ENCODE measurements around the gene BACH2.

DNA sequence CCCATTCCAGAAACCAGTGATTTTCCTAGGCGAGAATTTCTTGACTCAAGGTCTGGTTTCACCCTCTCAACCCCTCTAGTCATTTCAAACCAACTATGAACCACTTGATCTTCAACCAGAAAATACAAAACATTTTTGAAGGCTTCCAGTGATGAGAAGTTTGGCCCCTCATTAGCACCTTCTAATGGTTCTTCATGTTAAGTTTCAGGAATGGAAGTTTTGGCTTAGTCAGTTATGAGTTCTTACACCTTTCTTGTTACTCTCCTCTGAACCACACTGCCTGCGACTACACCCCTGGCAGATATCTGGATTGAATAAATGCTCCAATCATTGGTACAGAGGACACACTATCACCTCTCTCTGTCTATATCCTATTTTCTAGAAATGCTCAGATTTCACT is 335.2 kb downstream of the BACH2 start:
- TF ChIP-seq, protein P1, sequence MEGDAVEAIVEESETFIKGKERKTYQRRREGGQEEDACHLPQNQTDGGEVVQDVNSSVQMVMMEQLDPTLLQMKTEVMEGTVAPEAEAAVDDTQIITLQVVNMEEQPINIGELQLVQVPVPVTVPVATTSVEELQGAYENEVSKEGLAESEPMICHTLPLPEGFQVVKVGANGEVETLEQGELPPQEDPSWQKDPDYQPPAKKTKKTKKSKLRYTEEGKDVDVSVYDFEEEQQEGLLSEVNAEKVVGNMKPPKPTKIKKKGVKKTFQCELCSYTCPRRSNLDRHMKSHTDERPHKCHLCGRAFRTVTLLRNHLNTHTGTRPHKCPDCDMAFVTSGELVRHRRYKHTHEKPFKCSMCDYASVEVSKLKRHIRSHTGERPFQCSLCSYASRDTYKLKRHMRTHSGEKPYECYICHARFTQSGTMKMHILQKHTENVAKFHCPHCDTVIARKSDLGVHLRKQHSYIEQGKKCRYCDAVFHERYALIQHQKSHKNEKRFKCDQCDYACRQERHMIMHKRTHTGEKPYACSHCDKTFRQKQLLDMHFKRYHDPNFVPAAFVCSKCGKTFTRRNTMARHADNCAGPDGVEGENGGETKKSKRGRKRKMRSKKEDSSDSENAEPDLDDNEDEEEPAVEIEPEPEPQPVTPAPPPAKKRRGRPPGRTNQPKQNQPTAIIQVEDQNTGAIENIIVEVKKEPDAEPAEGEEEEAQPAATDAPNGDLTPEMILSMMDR (IDR thresholded peaks at IDR 0.05; ENCODE audit: low read depth, low read length, poor library complexity, severe bottlenecking), result no peak
- TF ChIP-seq EZH2phosphoT487 (IDR thresholded peaks at IDR 0.05; ENCODE audit: borderline replicate concordance, low read length), result no peak
